WTC11 (cell line): ENCODE results near the gene SLC16A8. TPM values are rescaled to one million over a fixed set of nuclear protein-coding genes. Genes with fewer than 3 reads are reported as not detected.

Experiments used
- ATAC-seq: fragments of 200-7000 bp; cut with Tn5 transposase; 2 replicates; pipeline ENCODE4 v1.10.0; 2021; ENCODE audit warnings: mild to moderate bottlenecking, moderate library complexity
- CTCF ChIA-PET: fragments of 300-600 bp; sonication (Branson Sonifier 250); formaldehyde crosslinking; loops from one replicate; lab custom pipeline; 2021; ENCODE audit warnings: antibody characterized with exemption; lab: Charles Lee
- POLR2A ChIA-PET: fragments of 350-600 bp; sonication (Branson Sonifier 250); formaldehyde crosslinking; loops from one replicate; lab custom pipeline; 2021; ENCODE audit warnings: antibody characterized with exemption; lab: Charles Lee
- DNase-seq: peaks from one replicate; pipeline ENCODE4 v3.0.0; 2021; ENCODE audit warnings: low spot score
- H3K27ac Mint-ChIP-seq: 2 replicates; pipeline ENCODE4 v1.8.0; 2021; ENCODE audit warnings: mixed read lengths
- H3K27me3 Mint-ChIP-seq: 2 replicates; pipeline ENCODE4 v1.8.0; 2021; ENCODE audit warnings: low read depth, mild to moderate bottlenecking, moderate library complexity, mixed read lengths
- H3K36me3 Mint-ChIP-seq: 2 replicates; pipeline ENCODE4 v1.8.0; 2021; ENCODE audit warnings: mixed read lengths
- H3K4me1 Mint-ChIP-seq: 2 replicates; pipeline ENCODE4 v1.8.0; 2022; ENCODE audit warnings: mixed read lengths
- H3K4me3 Mint-ChIP-seq: 2 replicates; pipeline ENCODE4 v1.8.0; 2021; ENCODE audit warnings: mild to moderate bottlenecking, moderate library complexity, mixed read lengths
- H3K9me3 Mint-ChIP-seq: 2 replicates; pipeline ENCODE4 v1.8.0; 2021; ENCODE audit warnings: mixed read lengths
- CREM ChIP-seq: sonication (generic); formaldehyde crosslinking; IDR thresholded peaks from 2 replicates; pipeline ENCODE4 v1.8.1; 2022; ENCODE audit warnings: mild to moderate bottlenecking, missing genetic modification reagents, moderate library complexity
- ELF4 ChIP-seq: sonication (generic); formaldehyde crosslinking; IDR thresholded peaks from 2 replicates; pipeline ENCODE4 v1.8.1; 2022; ENCODE audit warnings: low read depth, mild to moderate bottlenecking, moderate library complexity, missing genetic modification reagents
- ETV6 ChIP-seq: sonication (generic); formaldehyde crosslinking; IDR thresholded peaks from 2 replicates; pipeline ENCODE4 v1.8.1; 2022; ENCODE audit warnings: mild to moderate bottlenecking, missing genetic modification reagents
- FOXJ3 ChIP-seq: sonication (generic); formaldehyde crosslinking; IDR thresholded peaks from 2 replicates; pipeline ENCODE4 v1.9.0; 2021; ENCODE audit warnings: missing genetic modification reagents, mild to moderate bottlenecking, borderline replicate concordance
- FOXK1 ChIP-seq: sonication (generic); formaldehyde crosslinking; IDR thresholded peaks from 2 replicates; pipeline ENCODE4 v1.8.0; 2022; ENCODE audit warnings: mild to moderate bottlenecking, moderate library complexity, missing genetic modification reagents
- GABPB1 ChIP-seq: sonication (generic); formaldehyde crosslinking; IDR thresholded peaks from 2 replicates; pipeline ENCODE4 v1.8.1; 2023; ENCODE audit warnings: mild to moderate bottlenecking, missing genetic modification reagents
- KAT7 ChIP-seq: sonication (generic); formaldehyde crosslinking; IDR thresholded peaks from 2 replicates; pipeline ENCODE4 v1.8.1; 2023; ENCODE audit warnings: missing genetic modification reagents, mild to moderate bottlenecking, borderline replicate concordance
- MAX ChIP-seq: sonication (generic); formaldehyde crosslinking; IDR thresholded peaks from 2 replicates; pipeline ENCODE4 v1.8.0; 2022; ENCODE audit warnings: mild to moderate bottlenecking, missing genetic modification reagents
- NFE2L1 ChIP-seq: sonication (generic); formaldehyde crosslinking; IDR thresholded peaks from 2 replicates; pipeline ENCODE4 v1.8.1; 2023; ENCODE audit warnings: missing genetic modification reagents
- NFYB ChIP-seq: sonication (generic); formaldehyde crosslinking; conservative IDR thresholded peaks from 2 replicates; pipeline ENCODE4 v1.8.0; 2022; ENCODE audit warnings: low read depth, missing genetic modification reagents
- NR2C2 ChIP-seq: sonication (generic); formaldehyde crosslinking; IDR thresholded peaks from 2 replicates; pipeline ENCODE4 v1.8.0; 2022; ENCODE audit warnings: mild to moderate bottlenecking, missing genetic modification reagents
- NR3C1 ChIP-seq: sonication (generic); formaldehyde crosslinking; conservative IDR thresholded peaks from 2 replicates; pipeline ENCODE4 v1.8.1; 2023; ENCODE audit warnings: low read depth, mild to moderate bottlenecking, missing genetic modification reagents
- OVOL2 ChIP-seq: fragments of 250-450 bp; sonication (Bioruptor Pico); IDR thresholded peaks from 2 replicates; pipeline ENCODE4 v1.9.0; 2021; ENCODE audit warnings: mild to moderate bottlenecking, borderline replicate concordance
- RELA ChIP-seq: sonication (generic); formaldehyde crosslinking; IDR thresholded peaks from 2 replicates; pipeline ENCODE4 v1.8.1; 2022; ENCODE audit warnings: missing genetic modification reagents, mild to moderate bottlenecking, borderline replicate concordance
- RORB ChIP-seq: fragments of 250-450 bp; sonication (Bioruptor Pico); IDR thresholded peaks from 2 replicates; pipeline ENCODE4 v1.9.0; 2021; ENCODE audit warnings: mild to moderate bottlenecking
- SP1 ChIP-seq: sonication (generic); formaldehyde crosslinking; conservative IDR thresholded peaks from 2 replicates; pipeline ENCODE4 v1.8.1; 2022; ENCODE audit warnings: missing genetic modification reagents
- TEAD1 ChIP-seq: sonication (generic); formaldehyde crosslinking; IDR thresholded peaks from 2 replicates; pipeline ENCODE4 v1.8.0; 2022; ENCODE audit warnings: mild to moderate bottlenecking, missing genetic modification reagents
- TEAD4 ChIP-seq: sonication (generic); formaldehyde crosslinking; IDR thresholded peaks from 2 replicates; pipeline ENCODE4 v1.8.0; 2022; ENCODE audit warnings: mild to moderate bottlenecking, missing genetic modification reagents
- TP53 ChIP-seq: sonication (generic); formaldehyde crosslinking; IDR thresholded peaks from 2 replicates; pipeline ENCODE4 v1.8.1; 2023; ENCODE audit warnings: mild to moderate bottlenecking, missing genetic modification reagents
- USF2 ChIP-seq: sonication (generic); formaldehyde crosslinking; IDR thresholded peaks from 2 replicates; pipeline ENCODE4 v1.8.1; 2023; ENCODE audit warnings: mild to moderate bottlenecking, missing genetic modification reagents, moderate library complexity
- ZBTB21 ChIP-seq: sonication (generic); formaldehyde crosslinking; IDR thresholded peaks from 2 replicates; pipeline ENCODE4 v1.8.1; 2023; ENCODE audit warnings: mild to moderate bottlenecking, missing genetic modification reagents, borderline replicate concordance
- ZNF121 ChIP-seq: sonication (generic); formaldehyde crosslinking; IDR thresholded peaks from 2 replicates; pipeline ENCODE4 v1.8.0; 2023; ENCODE audit warnings: missing genetic modification reagents
- ZNF219 ChIP-seq: sonication (generic); formaldehyde crosslinking; IDR thresholded peaks from 2 replicates; pipeline ENCODE4 v1.8.0; 2023; ENCODE audit warnings: missing genetic modification reagents, mild to moderate bottlenecking, borderline replicate concordance
- ZNF317 ChIP-seq: sonication (generic); formaldehyde crosslinking; IDR thresholded peaks from 2 replicates; pipeline ENCODE4 v1.8.1; 2023; ENCODE audit warnings: low read depth, mild to moderate bottlenecking, moderate library complexity, missing genetic modification reagents, borderline replicate concordance
- ZNF671 ChIP-seq: fragments of 250-450 bp; sonication (Bioruptor Pico); IDR thresholded peaks from 2 replicates; pipeline ENCODE4 v1.8.0; 2021; ENCODE audit warnings: mild to moderate bottlenecking
- total RNA-seq: library from RNA; stranded (reverse); gene quantifications from 3 replicates; pipeline ENCODE4 v1.2.3, GENCODE V29; 2021
- TF ChIP-seq, protein P1 (sequence below): sonication (generic); formaldehyde crosslinking; IDR thresholded peaks from 2 replicates; pipeline ENCODE4 v1.8.1; 2023; ENCODE audit warnings: mild to moderate bottlenecking, missing genetic modification reagents
- TF ChIP-seq, protein P2 (sequence below): sonication (generic); formaldehyde crosslinking; IDR thresholded peaks from 2 replicates; pipeline ENCODE4 v1.8.1; 2022; ENCODE audit warnings: low read depth, mild to moderate bottlenecking, moderate library complexity, missing genetic modification reagents, borderline replicate concordance
- TF ChIP-seq, protein P3 (sequence below): sonication (generic); formaldehyde crosslinking; IDR thresholded peaks from 2 replicates; pipeline ENCODE4 v1.8.0; 2022; ENCODE audit warnings: mild to moderate bottlenecking, missing genetic modification reagents

The SLC16A8 gene
- total RNA-seq, 1 experiment from 2014 or later, result 0.57 TPM

- TF ChIP-seq ELF4 (no peak), TP53 (CRISPR knock-in tag) (no peak), KAT7 (CRISPR knock-in tag) (no peak)
- TF ChIP-seq, protein P1, sequence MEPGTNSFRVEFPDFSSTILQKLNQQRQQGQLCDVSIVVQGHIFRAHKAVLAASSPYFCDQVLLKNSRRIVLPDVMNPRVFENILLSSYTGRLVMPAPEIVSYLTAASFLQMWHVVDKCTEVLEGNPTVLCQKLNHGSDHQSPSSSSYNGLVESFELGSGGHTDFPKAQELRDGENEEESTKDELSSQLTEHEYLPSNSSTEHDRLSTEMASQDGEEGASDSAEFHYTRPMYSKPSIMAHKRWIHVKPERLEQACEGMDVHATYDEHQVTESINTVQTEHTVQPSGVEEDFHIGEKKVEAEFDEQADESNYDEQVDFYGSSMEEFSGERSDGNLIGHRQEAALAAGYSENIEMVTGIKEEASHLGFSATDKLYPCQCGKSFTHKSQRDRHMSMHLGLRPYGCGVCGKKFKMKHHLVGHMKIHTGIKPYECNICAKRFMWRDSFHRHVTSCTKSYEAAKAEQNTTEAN (CRISPR knock-in tag), result no peak
- ATAC-seq (no peak), DNase-seq (no peak)
- Mint-ChIP-seq H3K4me1 (no peaks in the 10 kb centered on the region), H3K36me3 (peaks cover 24% of the 10 kb centered on the region), H3K9me3 (no peaks in the 10 kb centered on the region), H3K27me3 (no peaks in the 10 kb centered on the region), H3K4me3 (no peak overlapping the region), H3K27ac (no peak overlapping the region)
- POLR2A ChIA-PET, result interaction anchor here (0.6 kb wide), 1 partner anchor 47 kb away, joined by 4 read pairs; no protein-coding TSS in a partner anchor
- CTCF ChIA-PET, result interaction anchor here (1.0 to 6.4 kb wide), 5 partner anchors 9 to 116 kb away, joined by 3 to 42 read pairs (median 9); partner anchors contain the start of gene PLA2G6
Observed at GRCh38 chr22:38065539-38065938, 18.4 kb downstream of the SLC16A8 start.

- H3K4me1 Mint-ChIP-seq, result peaks cover 5% of the 10 kb centered on the region
- H3K27ac Mint-ChIP-seq, result no peak overlapping the region
- ATAC-seq, result no peak
- ChIA-PET CTCF (no interaction called here), POLR2A (no interaction called here)
- peaks cover 27% of the 10 kb centered on the region for H3K36me3 Mint-ChIP-seq
- H3K4me3 Mint-ChIP-seq, result no peak overlapping the region
- H3K9me3 Mint-ChIP-seq, result no peaks in the 10 kb centered on the region
- TF ChIP-seq, protein P2, sequence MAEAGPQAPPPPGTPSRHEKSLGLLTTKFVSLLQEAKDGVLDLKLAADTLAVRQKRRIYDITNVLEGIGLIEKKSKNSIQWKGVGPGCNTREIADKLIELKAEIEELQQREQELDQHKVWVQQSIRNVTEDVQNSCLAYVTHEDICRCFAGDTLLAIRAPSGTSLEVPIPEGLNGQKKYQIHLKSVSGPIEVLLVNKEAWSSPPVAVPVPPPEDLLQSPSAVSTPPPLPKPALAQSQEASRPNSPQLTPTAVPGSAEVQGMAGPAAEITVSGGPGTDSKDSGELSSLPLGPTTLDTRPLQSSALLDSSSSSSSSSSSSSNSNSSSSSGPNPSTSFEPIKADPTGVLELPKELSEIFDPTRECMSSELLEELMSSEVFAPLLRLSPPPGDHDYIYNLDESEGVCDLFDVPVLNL (CRISPR knock-in tag), result no peak
- TF ChIP-seq ZBTB21 (CRISPR knock-in tag) (no peak), ZNF671 (CRISPR knock-in tag) (no peak), OVOL2 (CRISPR knock-in tag) (no peak), ZNF219 (no peak), ELF4 (no peak), ETV6 (CRISPR knock-in tag) (no peak), NR2C2 (CRISPR knock-in tag) (no peak), FOXK1 (CRISPR knock-in tag) (no peak), NFE2L1 (CRISPR knock-in tag) (no peak)
- no peaks in the 10 kb centered on the region for H3K27me3 Mint-ChIP-seq
- no peak for DNase-seq
Observed at GRCh38 chr22:38062791-38063190, 21.2 kb downstream of the SLC16A8 start.

- Mint-ChIP-seq H3K9me3 (no peaks in the 10 kb centered on the region), H3K4me1 (peaks cover 10% of the 10 kb centered on the region), H3K27me3 (no peaks in the 10 kb centered on the region; the same call in 1 of the 2 replicates), H3K4me3 (peak within 1 kb of the TSS; percentile 94), H3K27ac (peak within 1 kb of the TSS; percentile 100), H3K36me3 (peaks cover 13% of the 10 kb centered on the region)
- ChIA-PET CTCF (interaction anchor here (0.6 to 3.4 kb wide), 9 partner anchors 10 to 87 kb away, joined by 3 to 23 read pairs (median 4); no protein-coding TSS in a partner anchor), POLR2A (interaction anchor here (0.9 to 1.2 kb wide), 3 partner anchors 12 to 89 kb away, joined by 3 to 4 read pairs (median 3); no protein-coding TSS in a partner anchor)
- ATAC-seq (peak; percentile 78), DNase-seq (peak; percentile 95)
- TF ChIP-seq, protein P3, sequence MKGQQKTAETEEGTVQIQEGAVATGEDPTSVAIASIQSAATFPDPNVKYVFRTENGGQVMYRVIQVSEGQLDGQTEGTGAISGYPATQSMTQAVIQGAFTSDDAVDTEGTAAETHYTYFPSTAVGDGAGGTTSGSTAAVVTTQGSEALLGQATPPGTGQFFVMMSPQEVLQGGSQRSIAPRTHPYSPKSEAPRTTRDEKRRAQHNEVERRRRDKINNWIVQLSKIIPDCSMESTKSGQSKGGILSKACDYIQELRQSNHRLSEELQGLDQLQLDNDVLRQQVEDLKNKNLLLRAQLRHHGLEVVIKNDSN (CRISPR knock-in tag), result no peak
- peak; percentile 79; the same call in 1 of the 2 replicates for TF ChIP-seq ETV6 (CRISPR knock-in tag)
- TF ChIP-seq RELA (CRISPR knock-in tag), result no peak
- TF ChIP-seq MAX (CRISPR knock-in tag), result peak; percentile 59
- TF ChIP-seq SP1 (CRISPR knock-in tag), result peak; percentile 90
- TF ChIP-seq ZNF317 (CRISPR knock-in tag), result no peak
- TF ChIP-seq NFYB (CRISPR knock-in tag), result peak; percentile 64
- peak; percentile 95 for TF ChIP-seq CREM (CRISPR knock-in tag)
- TF ChIP-seq RORB (CRISPR knock-in tag), result no peak
- 0 out of 2 replicates have a peak, but pooled peaks have one; percentile 10 for TF ChIP-seq USF2 (CRISPR knock-in tag)
- TF ChIP-seq TEAD1 (CRISPR knock-in tag), result no peak
- peak; percentile 66 for TF ChIP-seq ZNF121 (CRISPR knock-in tag)
- no peak for TF ChIP-seq FOXJ3 (CRISPR knock-in tag)
- TF ChIP-seq GABPB1 (CRISPR knock-in tag), result peak; percentile 81
- TF ChIP-seq NR3C1, result no peak
- TF ChIP-seq FOXK1 (CRISPR knock-in tag), result peak; percentile 78
- TF ChIP-seq TEAD4 (CRISPR knock-in tag), result no peak
Observed at GRCh38 chr22:38056969-38057891, 26.8 kb downstream of the SLC16A8 start, which contains the start of gene PICK1. PICK1 (plus strand) TSS chr22:38057404; CDS start chr22:38057810, 406 bp downstream.
